Liver (tissue), 9 donors: ENCODE measurements around the gene LRRC74A. TPM values are rescaled to one million over a fixed set of nuclear protein-coding genes. Genes with fewer than 3 reads are reported as not detected.

ENCODE experiments used
- DNase-seq: peaks from one replicate; pipeline ENCODE4 v3.0.0-alpha.2; 2017; ENCODE audit warnings: low spot score
- H3K27ac ChIP-seq, 2 donors: one replicate each; pipeline ENCODE4 v1.7.0; 2013; ENCODE audit warnings: inconsistent platforms in 2 of 2, low read length in 2 of 2, control low read depth in 1 of 2, low read depth in 1 of 2, mild to moderate bottlenecking in 1 of 2
- H3K27me3 ChIP-seq, 4 donors: one replicate each; pipeline versions ENCODE4 v1.6.1 to v1.7.0; 2013; ENCODE audit warnings: low read length in 3 of 4, inconsistent platforms in 1 of 4, mild to moderate bottlenecking in 1 of 4, moderate library complexity in 1 of 4; ENCODE audit not compliant: control insufficient read depth in 4 of 4, insufficient read depth in 4 of 4
- H3K36me3 ChIP-seq, 4 donors: one replicate each; pipeline versions ENCODE4 v1.6.1 to v1.7.0; 2013; ENCODE audit warnings: low read length in 3 of 4, mild to moderate bottlenecking in 3 of 4, low read depth in 1 of 4, moderate library complexity in 1 of 4; ENCODE audit not compliant: control insufficient read depth in 4 of 4, insufficient read depth in 3 of 4
- H3K4me1 ChIP-seq, 4 donors: one replicate each; pipeline versions ENCODE4 v1.6.1 to v1.7.0; 2013; ENCODE audit warnings: low read length in 3 of 4, mild to moderate bottlenecking in 3 of 4, moderate library complexity in 1 of 4; ENCODE audit not compliant: control insufficient read depth in 4 of 4, insufficient read depth in 4 of 4
- H3K4me3 ChIP-seq, 3 donors: one replicate each; pipeline versions ENCODE4 v1.6.1 to v1.7.0; 2013; ENCODE audit warnings: low read length in 3 of 3, control low read depth in 1 of 3, low read depth in 1 of 3, mild to moderate bottlenecking in 1 of 3
- H3K9ac ChIP-seq, 2 donors: one replicate each; pipeline ENCODE4 v1.7.0; 2013; ENCODE audit warnings: low read length in 2 of 2, mild to moderate bottlenecking in 2 of 2, moderate library complexity in 2 of 2, control low read depth in 1 of 2, low read depth in 1 of 2
- H3K9me3 ChIP-seq, 4 donors: one replicate each; pipeline versions ENCODE4 v1.6.1 to v1.7.0; 2013; ENCODE audit warnings: low read length in 3 of 4; ENCODE audit not compliant: control insufficient read depth in 4 of 4
- ATF3 ChIP-seq: IDR thresholded peaks from 2 replicates; pipeline ENCODE4 v1.6.1; 2016; ENCODE audit warnings: antibody characterized with exemption
- CTCF ChIP-seq: fragments of 150-350 bp; IDR thresholded peaks from 2 replicates; pipeline ENCODE4 v1.5.1; 2017; ENCODE audit warnings: improper control_type of control experiment, low read depth, low read length; ENCODE audit not compliant: missing input control
- EGR1 ChIP-seq, 2 donors: IDR thresholded peaks; 2 replicates each; pipeline ENCODE4 v1.6.1; 2016 to 2018; ENCODE audit warnings: antibody characterized with exemption in 2 of 2, low read depth in 2 of 2
- FOXA1 ChIP-seq: IDR thresholded peaks from 2 replicates; pipeline ENCODE4 v1.6.1; 2016; ENCODE audit warnings: antibody characterized with exemption
- FOXA2 ChIP-seq: IDR thresholded peaks from 2 replicates; pipeline ENCODE4 v1.6.1; 2016; ENCODE audit warnings: antibody characterized with exemption
- GABPA ChIP-seq, 2 donors: IDR thresholded peaks in 1 of 2; conservative IDR thresholded peaks in 1 of 2; 2 replicates each; pipeline ENCODE4 v1.6.1; 2016; ENCODE audit warnings: antibody characterized with exemption in 2 of 2, mild to moderate bottlenecking in 1 of 2, moderate library complexity in 1 of 2
- HNF4A ChIP-seq, 2 donors: conservative IDR thresholded peaks; 2 replicates each; pipeline ENCODE4 v1.6.1; 2016; ENCODE audit warnings: antibody characterized with exemption in 2 of 2, mild to moderate bottlenecking in 2 of 2
- HNF4G ChIP-seq: IDR thresholded peaks from 2 replicates; pipeline ENCODE4 v1.6.1; 2016; ENCODE audit warnings: antibody characterized with exemption
- JUND ChIP-seq, 2 donors: IDR thresholded peaks; 2 replicates each; pipeline ENCODE4 v1.6.1; 2016; ENCODE audit warnings: antibody characterized with exemption in 2 of 2
- MAX ChIP-seq: IDR thresholded peaks from 2 replicates; pipeline ENCODE4 v1.6.1; 2016; ENCODE audit warnings: antibody characterized with exemption
- NR2F2 ChIP-seq: IDR thresholded peaks from 2 replicates; pipeline ENCODE4 v1.6.1; 2016; ENCODE audit warnings: antibody characterized with exemption
- RAD21 ChIP-seq, 2 donors: IDR thresholded peaks; 2 replicates each; pipeline ENCODE4 v1.6.1; 2016; ENCODE audit warnings: antibody characterized with exemption in 2 of 2, mild to moderate bottlenecking in 2 of 2
- REST ChIP-seq: IDR thresholded peaks from 2 replicates; pipeline ENCODE4 v1.6.1; 2016; ENCODE audit warnings: antibody characterized with exemption, mild to moderate bottlenecking
- RXRA ChIP-seq, 2 donors: IDR thresholded peaks; 2 replicates each; pipeline ENCODE4 v1.6.1; 2017 to 2018; ENCODE audit warnings: antibody characterized with exemption in 2 of 2, mild to moderate bottlenecking in 1 of 2
- SP1 ChIP-seq: IDR thresholded peaks from 2 replicates; pipeline ENCODE4 v1.6.1; 2018; ENCODE audit warnings: antibody characterized with exemption, mild to moderate bottlenecking
- TAF1 ChIP-seq: conservative IDR thresholded peaks from 2 replicates; pipeline ENCODE4 v1.6.1; 2016; ENCODE audit warnings: antibody characterized with exemption, mild to moderate bottlenecking
- YY1 ChIP-seq: IDR thresholded peaks from 2 replicates; pipeline ENCODE4 v1.6.1; 2016; ENCODE audit warnings: antibody characterized with exemption, mild to moderate bottlenecking
- ZBTB33 ChIP-seq: IDR thresholded peaks from 2 replicates; pipeline ENCODE4 v1.6.1; 2016; ENCODE audit warnings: antibody characterized with exemption
- WGBS: extraction: QIAGEN DNeasy Blood & Tissue Kit; methylation state at CpG from one replicate; pipeline ENCODE4 v1.1.7; 2013; 5-methylcytosine and 5-hydroxymethylcytosine counted together
- polyA plus RNA-seq, 2 donors: library from polyadenylated mRNA; stranded (reverse) in 1 of 2; unstranded in 1 of 2; fragments of 200-250 nt in 1 of 2; fragments of >200 nt in 1 of 2; fragmentation: Nextera tagmentation in 1 of 2; extraction: Ambion mirVana in 1 of 2; gene quantifications; one replicate each; pipeline versions ENCODE4 v1.2.1 to v1.2.3, GENCODE V29; 2013 to 2015
- total RNA-seq, 2 donors: library from RNA; depleted of rRNA; stranded (reverse); fragments of >200 nt; gene quantifications; one replicate each; pipeline ENCODE4 v1.2.3, GENCODE V29; 2014
- donor health status: healthy.
- donor health status: healthy.
- donor health status: healthy.
- donor health status: healthy.
- donor health status: healthy.

LRRC74A gene
- total and polyA plus RNA-seq, 4 donors: not detected

GRCh38 chr14:76810525-76810924 is 15.7 kb upstream of the LRRC74A start (continued):
- TF ChIP-seq GABPA (IDR thresholded peaks at IDR 0.05 in 1 of 2, conservative IDR thresholded peaks at IDR 0.05 in 1 of 2) (no peak), ATF3 (no peak), FOXA1 (no peak), JUND (IDR thresholded peaks at IDR 0.05) (no peak), YY1 (no peak), RXRA (IDR thresholded peaks at IDR 0.05) (no peak), ZBTB33 (no peak), HNF4G (no peak), RAD21 (IDR thresholded peaks at IDR 0.05) (no peak), TAF1 (no peak)

- no peak for DNase-seq
- TF ChIP-seq CTCF: peak; percentile 43
- TF ChIP-seq FOXA2: no peak
- peak; percentile 64 for TF ChIP-seq SP1
- no peak for TF ChIP-seq EGR1 (IDR thresholded peaks at IDR 0.05; ENCODE audit: low read depth in 2 of 2)
- TF ChIP-seq REST: peak; percentile 15
- TF ChIP-seq HNF4G: peak; percentile 12
- no peak for TF ChIP-seq GABPA (IDR thresholded peaks at IDR 0.05 in 1 of 2, conservative IDR thresholded peaks at IDR 0.05 in 1 of 2)
- no peak for TF ChIP-seq NR2F2
- no peak for TF ChIP-seq YY1
- peak; percentile 24 for TF ChIP-seq MAX
- no peak for TF ChIP-seq FOXA1
- TF ChIP-seq HNF4A (conservative IDR thresholded peaks at IDR 0.05): peak; percentile 70 to 73
- no peak for TF ChIP-seq ATF3
- TF ChIP-seq JUND (IDR thresholded peaks at IDR 0.05): no peak
- peak; percentile 74 to 80 for TF ChIP-seq RAD21 (IDR thresholded peaks at IDR 0.05)
- no peak for TF ChIP-seq TAF1
- TF ChIP-seq ZBTB33: no peak
- TF ChIP-seq RXRA (IDR thresholded peaks at IDR 0.05): peak; percentile 65 to 72
- Histone ChIP-seq H3K4me3 (peak overlapping the region in 2 of 3 donors; percentile 51 to 78), H3K36me3 (peaks cover 0 to 29% (median 25%) of the 10 kb centered on the region in 4 donors), H3K9me3 (no peaks in the 10 kb centered on the region), H3K4me1 (peaks cover 2 to 24% (median 16%) of the 10 kb centered on the region in 4 donors), H3K27ac (peak overlapping the region; percentile 83 to 97), H3K9ac (peak overlapping the region; percentile 60 to 94), H3K27me3 (no peaks in the 10 kb centered on the region)
- 3% methylated on average over 9 of the region's 9 CpGs for WGBS
Observed at GRCh38 chr14:76810953-76811400, 15.2 kb upstream of the LRRC74A start.
